GM21717 (cell line): ENCODE results near the gene NDUFS2.
A peak's percentile ranks its signal among the peaks of the same experiment; 100 is the strongest.

Source experiments
- ATAC-seq: cut with Tn5 transposase; IDR thresholded peaks from one replicate; pipeline ENCODE4 v1.9.1; 2021; ENCODE audit warnings: mild to moderate bottlenecking, moderate library complexity; ENCODE audit not compliant: unreplicated experiment

Gene NDUFS2

GRCh38 chr1:161172349-161172748, 29.8 kb upstream of the NDUFS2 start:
- no peak for ATAC-seq

- no peak for ATAC-seq
Observed at GRCh38 chr1:161172776-161173376, 29.3 kb upstream of the NDUFS2 start.

GRCh38 chr1:161173711-161174110, 28.5 kb upstream of the NDUFS2 start:
- no peak for ATAC-seq

- no peak for ATAC-seq
Observed at GRCh38 chr1:161174911-161175310, 27.3 kb upstream of the NDUFS2 start.

DNA sequence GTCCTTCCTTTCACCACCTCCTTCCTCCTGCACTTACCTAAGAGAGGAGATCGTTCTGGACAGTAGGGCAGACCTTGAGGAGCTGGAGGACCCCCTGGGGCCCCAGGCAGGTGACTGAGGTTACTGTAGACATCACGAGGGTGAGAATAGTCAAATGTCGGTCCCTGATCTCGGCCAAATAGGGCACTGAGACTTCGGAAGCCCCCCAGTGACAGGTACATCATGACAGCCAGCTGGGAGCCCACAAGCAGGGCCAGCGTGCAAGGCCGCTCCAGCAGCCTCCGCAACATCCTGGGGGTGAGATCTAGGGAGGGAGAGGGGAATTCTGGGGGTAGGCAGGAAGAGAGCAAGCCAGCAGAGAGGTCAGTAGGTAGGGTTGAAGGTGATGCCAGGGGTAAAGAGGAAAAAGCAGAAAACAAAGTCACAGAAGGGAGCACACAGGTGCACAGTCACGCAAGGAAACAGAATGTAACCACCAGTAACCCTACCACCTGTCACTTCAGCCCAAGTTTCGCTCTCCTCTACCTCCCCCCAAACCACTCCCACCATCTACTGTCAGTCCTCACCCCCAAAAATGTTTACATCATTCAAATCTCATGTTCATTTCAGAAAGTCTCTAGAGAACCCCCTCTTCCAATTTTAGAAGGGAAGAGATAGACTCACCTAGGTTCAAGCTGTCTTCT, 26.3 kb upstream of the NDUFS2 start:
- ATAC-seq, result no peak

DNA sequence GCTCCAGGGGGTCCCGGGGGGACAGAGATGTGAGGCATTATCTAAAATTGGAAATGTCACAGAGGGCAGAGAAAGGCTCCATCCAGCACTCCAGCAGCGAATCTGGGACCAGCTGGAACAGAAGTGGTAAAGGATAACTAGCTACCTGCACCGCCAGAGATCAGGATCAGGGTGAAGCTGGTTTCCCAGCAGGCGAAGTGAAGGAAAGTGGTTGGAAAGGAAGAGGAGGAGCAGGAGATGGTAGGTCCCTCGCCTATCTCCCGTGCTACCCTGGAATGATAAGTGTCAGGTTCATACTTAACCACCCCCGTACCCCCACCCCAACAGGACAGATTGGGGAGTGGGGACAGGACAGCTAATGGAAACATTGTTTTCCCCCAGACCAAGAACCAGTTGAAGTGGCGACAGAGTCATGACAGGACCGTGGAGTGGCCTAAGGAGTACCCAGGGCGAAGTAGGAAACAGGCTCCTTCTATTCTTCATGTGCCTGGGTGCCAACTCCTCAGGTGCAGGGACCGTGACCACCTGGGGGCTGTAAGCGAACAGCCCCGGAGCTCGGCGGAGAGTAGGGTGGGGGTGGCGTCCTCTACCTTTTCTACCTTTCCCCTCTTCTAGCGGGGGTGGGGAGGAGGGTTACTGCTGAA, 25.6 kb upstream of the NDUFS2 start:
- peak; percentile 8 for ATAC-seq

DNA sequence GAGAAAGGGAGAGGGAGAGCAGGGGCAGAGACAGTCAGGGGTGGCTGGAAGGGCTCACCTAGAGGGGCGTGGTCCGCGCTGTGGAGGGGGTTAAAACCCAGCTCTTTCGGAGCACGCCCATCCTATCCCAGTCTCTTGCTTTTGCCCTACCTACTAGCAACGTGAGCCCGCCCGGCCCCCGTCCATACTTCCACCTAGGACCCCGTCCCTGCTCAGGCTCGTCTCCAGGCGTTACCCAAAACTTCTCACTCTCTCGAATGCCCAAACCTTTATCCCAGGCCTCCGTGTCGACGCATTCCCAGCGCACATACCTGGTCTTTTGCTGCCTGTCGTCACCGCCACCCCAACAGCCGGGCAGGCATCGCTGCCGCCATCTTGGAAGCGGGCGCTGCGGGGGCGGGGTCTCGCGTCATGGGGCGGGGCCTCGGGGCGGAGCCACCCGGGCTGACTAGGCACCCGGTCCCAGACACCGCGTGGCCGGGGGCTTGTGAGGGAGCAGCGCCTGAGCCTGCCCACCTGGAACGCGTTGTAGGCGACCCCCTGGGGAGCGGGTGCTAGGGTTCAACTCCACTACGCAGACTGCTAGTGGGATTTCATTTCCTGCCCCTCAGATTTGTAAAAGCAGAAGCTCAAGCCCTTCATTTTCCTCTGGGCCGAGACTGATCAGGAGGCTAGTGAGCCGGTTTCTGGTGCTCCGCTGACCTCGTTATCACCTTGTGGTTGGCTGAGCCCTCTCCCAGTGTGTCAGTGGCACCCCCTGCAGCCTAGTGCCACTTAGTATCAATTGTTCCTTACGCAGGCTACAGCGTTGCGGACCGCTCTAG, 24.8 kb upstream of the NDUFS2 start, which contains the start of gene B4GALT3:
TSS of gene B4GALT3 (minus strand) at position 396 of the 824 bp plus-strand sequence. CDS start 1,447 bp downstream, outside the sequence.
- ATAC-seq, result peak; percentile 69

DNA sequence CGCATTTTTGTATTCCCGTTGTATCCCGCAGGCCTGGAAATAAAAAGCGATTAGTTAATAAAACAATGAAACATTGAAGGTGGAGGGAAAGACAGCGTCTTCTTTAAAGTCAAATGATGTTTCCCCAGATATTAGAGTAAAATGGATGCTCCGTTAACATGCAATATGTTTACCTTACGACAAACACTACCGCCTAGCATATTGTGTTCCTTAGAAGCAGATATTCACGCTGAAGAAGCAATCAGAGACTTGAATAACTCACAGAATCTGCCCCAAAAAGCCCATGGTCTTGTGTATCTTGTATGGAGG, 24.3 kb upstream of the NDUFS2 start:
- ATAC-seq, result no peak

DNA sequence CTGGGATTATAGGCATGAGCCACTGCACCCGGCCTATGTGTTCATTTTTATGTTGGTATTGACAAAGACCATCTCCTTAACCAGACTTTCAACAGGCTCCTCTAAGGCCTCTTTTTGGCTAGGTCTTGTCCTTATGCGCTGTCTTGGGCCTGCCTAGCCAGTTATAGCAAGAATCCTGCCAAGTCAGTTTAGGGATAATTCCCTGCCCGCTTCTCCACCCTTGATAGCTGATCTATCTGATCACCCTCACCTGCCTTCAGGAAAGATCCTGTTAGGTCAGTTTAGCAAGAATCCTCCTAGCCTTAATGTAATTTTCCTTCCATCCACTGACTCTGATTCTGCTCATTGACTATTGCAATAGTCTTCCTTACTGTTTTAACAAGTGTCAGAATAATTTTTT, 22.5 kb upstream of the NDUFS2 start:
- no peak for ATAC-seq

DNA sequence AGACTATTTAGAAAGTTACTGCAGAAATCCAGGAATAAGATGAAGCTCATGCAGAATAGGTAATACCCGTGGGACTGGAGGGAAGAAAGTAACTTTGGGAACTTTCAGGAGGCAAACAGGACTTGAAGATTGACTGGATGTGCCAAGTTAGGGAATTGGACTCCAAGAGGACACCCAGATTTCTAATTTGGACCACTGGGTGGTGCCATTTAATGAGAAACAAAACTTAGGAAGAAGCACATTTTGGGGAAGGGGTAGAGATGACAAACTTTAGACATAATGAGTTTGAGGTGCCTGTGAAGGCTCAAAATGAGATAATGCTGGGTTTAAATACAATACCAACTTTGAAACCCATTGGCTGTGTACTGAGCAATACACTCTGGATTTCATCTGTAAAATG, 21.5 kb upstream of the NDUFS2 start:
- no peak for ATAC-seq

- no peak for ATAC-seq
Observed at GRCh38 chr1:161182214-161182613, 20.0 kb upstream of the NDUFS2 start.

- ATAC-seq, result peak; percentile 60
Observed at GRCh38 chr1:161185282-161185682, 16.9 kb upstream of the NDUFS2 start.

DNA sequence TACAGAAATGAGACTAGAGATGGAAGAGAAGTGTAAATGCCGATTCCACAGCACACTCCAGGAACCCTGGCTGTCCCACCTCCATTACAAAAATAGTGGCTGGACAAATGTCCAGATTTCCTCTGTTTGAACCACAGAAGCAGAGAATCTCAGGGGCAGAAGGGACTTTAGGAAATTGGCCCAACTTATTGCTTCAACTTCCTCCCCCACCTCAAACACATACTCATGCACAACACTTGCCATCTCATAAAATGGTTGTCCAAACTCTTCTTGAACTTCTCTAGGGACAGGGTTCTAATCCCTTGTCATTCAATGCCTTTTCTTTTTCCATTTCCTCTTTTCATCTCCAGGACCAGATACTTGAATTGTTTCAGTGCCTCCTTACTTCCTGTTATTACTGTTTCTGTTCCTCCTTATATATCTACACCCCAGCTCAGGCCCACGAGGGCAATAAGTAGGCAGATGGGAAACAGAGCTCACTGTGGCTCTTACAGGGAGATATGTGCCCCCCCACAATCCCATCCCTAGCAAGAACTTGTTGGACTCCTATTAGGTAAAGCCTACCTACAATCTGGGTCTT, 16.3 kb upstream of the NDUFS2 start:
- peak; percentile 29 for ATAC-seq

GRCh38 chr1:161187311-161187710, 14.9 kb upstream of the NDUFS2 start:
- no peak for ATAC-seq

GRCh38 chr1:161188381-161188780, 13.8 kb upstream of the NDUFS2 start:
- ATAC-seq, result no peak

GRCh38 chr1:161189036-161189435, 13.1 kb upstream of the NDUFS2 start:
- no peak for ATAC-seq

DNA sequence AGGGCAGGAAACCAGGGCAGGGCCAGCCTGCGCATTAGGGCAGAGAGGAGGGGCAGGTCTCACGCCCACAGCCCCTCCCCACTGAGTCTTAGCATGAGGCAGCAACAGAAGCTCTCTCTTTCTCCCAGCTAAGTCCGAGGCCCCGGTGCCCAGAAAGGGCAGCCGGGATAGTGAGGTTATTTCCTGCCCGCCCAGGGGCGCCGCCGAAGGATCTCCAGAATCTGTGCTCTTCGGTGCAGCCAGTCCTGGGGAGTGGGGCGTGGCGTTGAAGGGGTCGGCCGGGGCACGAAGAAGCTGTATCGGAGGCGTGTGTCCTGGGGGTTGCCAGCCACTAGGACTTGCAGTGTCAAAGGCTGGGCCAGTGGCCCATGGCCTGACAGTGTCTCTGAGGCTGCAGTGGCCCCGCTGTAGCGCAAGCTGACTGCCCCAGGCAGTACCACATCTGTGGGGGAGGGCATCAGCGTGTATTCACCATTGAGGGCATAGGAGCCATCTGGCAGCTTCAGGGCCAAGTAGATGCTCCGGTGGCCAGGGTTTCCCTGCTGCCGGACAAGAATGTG, 11.1 kb upstream of the NDUFS2 start:
- no peak for ATAC-seq

- no peak for ATAC-seq
Observed at GRCh38 chr1:161191971-161192370, 10.2 kb upstream of the NDUFS2 start.

- ATAC-seq, result peak; percentile 69
Observed at GRCh38 chr1:161192476-161193465, 9.4 kb upstream of the NDUFS2 start.
